ENCODE results near the gene MED20. TPM values are rescaled to one million over a fixed set of nuclear protein-coding genes. Genes with fewer than 3 reads are reported as not detected.

The MED20 gene
- total RNA-seq, 4 donors from 2014 or later = 1.0 to 36.8 (median 17.3) TPM

DNA sequence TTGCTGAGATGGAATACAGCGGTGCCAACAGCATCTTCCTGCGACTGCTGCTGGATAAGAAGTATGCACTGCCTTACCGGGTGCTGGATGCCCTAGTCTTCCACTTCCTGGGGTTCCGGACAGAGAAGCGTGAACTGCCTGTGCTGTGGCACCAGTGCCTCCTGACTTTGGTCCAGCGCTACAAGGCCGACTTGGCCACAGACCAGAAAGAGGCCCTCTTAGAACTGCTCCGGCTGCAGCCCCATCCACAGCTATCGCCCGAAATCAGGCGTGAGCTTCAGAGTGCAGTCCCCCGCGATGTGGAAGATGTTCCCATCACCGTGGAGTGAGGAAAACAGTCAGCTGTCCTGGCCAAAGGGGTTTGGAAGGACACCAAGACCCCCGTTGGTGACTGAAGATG lies 11.4 kb upstream of the MED20 start:
- Histone ChIP-seq H3K4me3 (no peak overlapping the region), H3K9me3 (no peaks in the 10 kb centered on the region), H3K36me3 (no peaks in the 10 kb centered on the region), H3K27me3 (no peaks in the 10 kb centered on the region), H3K4me1 (no peaks in the 10 kb centered on the region), H3K27ac (no peak overlapping the region)
- DNase-seq = no peak
- TF ChIP-seq POLR2A (IDR thresholded peaks at IDR 0.05) (no peak), CTCF (IDR thresholded peaks at IDR 0.05) (no peak)
- intact Hi-C loops (cut with DNase I; ENCODE audit: low total_unique reads) = loop anchor here (10.0 kb wide), 1 partner anchor 112 kb away; no protein-coding TSS in a partner anchor

DNA sequence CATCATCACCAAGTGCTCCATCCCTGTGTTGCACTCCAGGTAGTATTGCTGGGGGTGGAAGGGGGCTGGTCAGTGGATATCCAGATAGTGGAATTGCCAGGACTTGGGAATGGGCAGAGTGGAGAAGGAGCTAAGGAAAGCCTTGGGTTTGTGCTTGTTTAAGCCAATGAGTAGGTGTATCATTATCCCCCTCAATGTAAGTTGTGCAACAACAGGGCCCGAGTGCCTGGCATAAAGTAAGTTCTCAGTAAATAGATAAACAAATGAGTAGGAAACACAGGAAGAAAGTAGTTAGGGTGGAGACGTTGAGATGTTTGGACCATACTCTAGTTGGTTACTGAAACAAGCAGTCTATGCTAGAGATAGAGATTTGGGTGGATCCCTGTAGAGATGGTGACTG lies 10.9 kb upstream of the MED20 start:
- TF ChIP-seq POLR2A (IDR thresholded peaks at IDR 0.05) = no peak
- no peak for TF ChIP-seq CTCF (IDR thresholded peaks at IDR 0.05)
- DNase-seq = no peak
- Histone ChIP-seq H3K27ac (no peak overlapping the region), H3K36me3 (no peaks in the 10 kb centered on the region), H3K27me3 (no peaks in the 10 kb centered on the region), H3K4me3 (no peak overlapping the region), H3K4me1 (no peaks in the 10 kb centered on the region), H3K9me3 (no peaks in the 10 kb centered on the region)
- intact Hi-C loops (cut with DNase I; ENCODE audit: low total_unique reads) = loop anchor here (10.0 kb wide), 1 partner anchor 113 kb away; no protein-coding TSS in a partner anchor

DNA sequence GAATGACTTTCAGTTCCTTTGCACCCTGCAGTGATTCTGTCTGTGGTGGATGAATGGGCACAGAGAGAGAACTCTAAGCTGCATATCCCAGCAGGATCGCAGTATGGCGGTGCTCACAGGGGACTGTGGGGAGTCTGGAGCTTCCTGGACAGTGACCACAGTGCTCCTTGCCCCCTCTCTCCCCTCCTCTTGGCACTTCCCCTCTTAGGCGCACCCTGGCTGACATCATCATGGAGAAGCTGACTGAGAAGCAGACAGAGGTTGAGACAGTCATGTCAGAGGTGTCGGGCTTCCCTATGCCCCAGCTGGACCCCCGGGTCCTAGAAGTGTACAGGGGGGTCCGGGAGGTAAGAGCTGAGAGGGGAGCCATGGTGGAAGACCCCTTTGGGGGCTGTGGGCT lies 9.0 kb upstream of the MED20 start:
- H3K27ac ChIP-seq = no peak overlapping the region
- H3K36me3 ChIP-seq = no peaks in the 10 kb centered on the region
- DNase-seq = no peak
- TF ChIP-seq POLR2A (IDR thresholded peaks at IDR 0.05) (no peak), CTCF (IDR thresholded peaks at IDR 0.05) (no peak)
- no peaks in the 10 kb centered on the region for H3K4me1 ChIP-seq
- H3K9me3 ChIP-seq = no peaks in the 10 kb centered on the region
- no peaks in the 10 kb centered on the region for H3K27me3 ChIP-seq
- H3K4me3 ChIP-seq = no peak overlapping the region
- intact Hi-C loops (cut with DNase I; ENCODE audit: low total_unique reads) = loop anchor here (10.0 kb wide), 2 partner anchors 115 to 145 kb away; partner anchors contain the start of genes PRICKLE4 and TOMM6

GRCh38 chr6:41927253-41927652 lies 6.3 kb upstream of the MED20 start:
- H3K9me3 ChIP-seq = no peaks in the 10 kb centered on the region
- H3K4me1 ChIP-seq = peaks cover 0 to 2% of the 10 kb centered on the region in 2 donors
- TF ChIP-seq CTCF (IDR thresholded peaks at IDR 0.05) = no peak
- no peak for TF ChIP-seq POLR2A (IDR thresholded peaks at IDR 0.05)
- DNase-seq = no peak
- H3K4me3 ChIP-seq = no peak overlapping the region
- no peaks in the 10 kb centered on the region for H3K27me3 ChIP-seq
- no peaks in the 10 kb centered on the region for H3K36me3 ChIP-seq
- no peak overlapping the region for H3K27ac ChIP-seq
- intact Hi-C loops (cut with DNase I; ENCODE audit: low total_unique reads) = loop anchor here (10.0 kb wide), 1 partner anchor 142 kb away; the partner anchor contains the start of genes PRICKLE4 and TOMM6

DNA sequence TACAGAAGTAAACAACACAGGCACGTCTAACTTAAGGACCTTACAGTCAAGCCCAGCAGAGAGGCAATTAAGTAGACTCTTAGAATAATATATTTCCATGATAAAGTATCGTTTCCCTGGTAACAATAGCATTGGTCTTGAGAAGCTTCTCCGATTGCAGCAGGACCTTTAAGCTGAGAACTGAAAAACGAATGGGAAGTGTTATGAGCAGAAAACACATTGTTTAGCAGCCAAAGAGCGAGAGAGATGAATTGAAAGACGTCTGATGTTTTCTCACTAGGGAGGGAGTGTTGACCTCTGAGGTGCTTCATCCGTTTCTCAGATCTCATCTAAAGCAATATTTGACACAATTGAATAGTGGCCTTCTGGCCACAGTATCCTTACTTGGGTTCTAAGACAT lies 1.2 kb upstream of the MED20 start:
- intact Hi-C loops (cut with DNase I; ENCODE audit: low total_unique reads) = loop anchor here (10.0 kb wide), 1 partner anchor 137 kb away; the partner anchor contains the start of genes PRICKLE4 and TOMM6
- DNase-seq = no peak
- peaks cover 2 to 7% of the 10 kb centered on the region in 2 donors for H3K4me1 ChIP-seq
- H3K9me3 ChIP-seq = no peaks in the 10 kb centered on the region
- no peak for TF ChIP-seq POLR2A (IDR thresholded peaks at IDR 0.05)
- TF ChIP-seq CTCF (IDR thresholded peaks at IDR 0.05) = no peak
- H3K27ac ChIP-seq = no peak overlapping the region
- no peaks in the 10 kb centered on the region for H3K27me3 ChIP-seq
- no peaks in the 10 kb centered on the region for H3K36me3 ChIP-seq
- peak overlapping the region; percentile 65 to 89 for H3K4me3 ChIP-seq

Measured in uterus (tissue), 4 donors.